ENCODE data around the gene BCO1.

The BCO1 gene

GRCh38 chr16:81333356-81333755 is 94.9 kb downstream of the BCO1 start:
- Histone ChIP-seq H3K36me3 (ENCODE audit: insufficient read depth, insufficient read length, low read length) (peaks cover 32% of the 10 kb centered on the region), H3K9me3 (ENCODE audit: insufficient read depth, low read length) (peaks cover 3% of the 10 kb centered on the region), H3K27me3 (ENCODE audit: insufficient read depth, insufficient read length) (no peaks in the 10 kb centered on the region), H3K9ac (ENCODE audit: insufficient read length, low read depth) (no peak overlapping the region), H3K4me1 (ENCODE audit: insufficient read depth, insufficient read length) (no peaks in the 10 kb centered on the region), H3K4me3 (ENCODE audit: insufficient read length, low read depth) (no peak overlapping the region)
- TF ChIP-seq ZNF274 (IDR thresholded peaks at IDR 0.05; ENCODE audit: low read depth, low read length) (no peak), SUZ12 (IDR thresholded peaks at IDR 0.05; ENCODE audit: extremely low read depth, insufficient read depth, insufficient read length) (no peak), YY1 (IDR thresholded peaks at IDR 0.05; ENCODE audit: insufficient read depth, insufficient read length) (no peak)
- no peak for DNase-seq (ENCODE audit: low read depth, low spot score)

- DNase-seq (ENCODE audit: low read depth, low spot score) = no peak
- Histone ChIP-seq H3K4me1 (ENCODE audit: insufficient read depth, insufficient read length) (no peaks in the 10 kb centered on the region), H3K36me3 (ENCODE audit: insufficient read depth, insufficient read length, low read length) (peaks cover 25% of the 10 kb centered on the region), H3K4me3 (ENCODE audit: insufficient read length, low read depth) (no peak overlapping the region), H3K27me3 (ENCODE audit: insufficient read depth, insufficient read length) (no peaks in the 10 kb centered on the region), H3K9me3 (ENCODE audit: insufficient read depth, low read length) (peaks cover 6% of the 10 kb centered on the region), H3K9ac (ENCODE audit: insufficient read length, low read depth) (no peak overlapping the region)
- no peak for TF ChIP-seq ZNF274 (IDR thresholded peaks at IDR 0.05; ENCODE audit: low read depth, low read length)
- TF ChIP-seq YY1 (IDR thresholded peaks at IDR 0.05; ENCODE audit: insufficient read depth, insufficient read length) = no peak
- TF ChIP-seq SUZ12 (IDR thresholded peaks at IDR 0.05; ENCODE audit: extremely low read depth, insufficient read depth, insufficient read length) = no peak
Measured at GRCh38 chr16:81335669-81336068, 97.2 kb downstream of the BCO1 start.

- TF ChIP-seq SUZ12 (IDR thresholded peaks at IDR 0.05; ENCODE audit: extremely low read depth, insufficient read depth, insufficient read length) = no peak
- no peak overlapping the region for H3K9ac ChIP-seq (ENCODE audit: insufficient read length, low read depth)
- no peak overlapping the region for H3K4me3 ChIP-seq (ENCODE audit: insufficient read length, low read depth)
- no peak for DNase-seq (ENCODE audit: low read depth, low spot score)
- peaks cover 23% of the 10 kb centered on the region for H3K36me3 ChIP-seq (ENCODE audit: insufficient read depth, insufficient read length, low read length)
- H3K27me3 ChIP-seq (ENCODE audit: insufficient read depth, insufficient read length) = no peaks in the 10 kb centered on the region
- H3K9me3 ChIP-seq (ENCODE audit: insufficient read depth, low read length) = peaks cover 6% of the 10 kb centered on the region
- no peaks in the 10 kb centered on the region for H3K4me1 ChIP-seq (ENCODE audit: insufficient read depth, insufficient read length)
Measured at GRCh38 chr16:81337097-81337496, 98.6 kb downstream of the BCO1 start.

Data from NT2/D1 (cell line).